Sigmoid colon (tissue), 3 donors: ENCODE data around the gene ARFIP1.

Source experiments
- CTCF ChIP-seq, 4 experiments: fragments of 450-650 bp in 3 of 4; fragments of 200-600 bp in 1 of 4; IDR thresholded peaks; one replicate each; pipeline ENCODE4 v1.5.1; 2016 to 2019; ENCODE audit warnings: antibody characterized with exemption in 4 of 4, mild to moderate bottlenecking in 3 of 4, moderate library complexity in 2 of 4
- POLR2A ChIP-seq, 2 donors: fragments of 450-650 bp; IDR thresholded peaks; one replicate each; pipeline ENCODE4 v1.6.1; 2016; ENCODE audit warnings: antibody characterized with exemption in 2 of 2, mild to moderate bottlenecking in 2 of 2, moderate library complexity in 2 of 2

- no peak for TF ChIP-seq CTCF (IDR thresholded peaks at IDR 0.05)
- no peak for TF ChIP-seq POLR2A (IDR thresholded peaks at IDR 0.05)
Measured at GRCh38 chr4:152763796-152764195, 16.0 kb upstream of the ARFIP1 start.
